GM23248 (cell line): Measurements from ENCODE around the gene C11orf54. TPM values are rescaled to one million over a fixed set of nuclear protein-coding genes. Genes with fewer than 3 reads are reported as not detected.

Experiments used
- DNase-seq: peaks from one replicate; pipeline ENCODE4 v3.0.0-alpha.2; 2015
- H2AFZ ChIP-seq: fragments of 200-600 bp; sonication (generic); 2 replicates; pipeline ENCODE4 v1.6.1; 2016; ENCODE audit warnings: antibody characterized with exemption
- H3F3A ChIP-seq: fragments of 200-600 bp; sonication (generic); 2 replicates; pipeline ENCODE4 v1.6.1; 2016; ENCODE audit warnings: mild to moderate bottlenecking, antibody characterized with exemption, mixed run types; ENCODE audit not compliant: insufficient read depth
- H3K27ac ChIP-seq: fragments of 200-600 bp; sonication (generic); 2 replicates; pipeline ENCODE4 v1.5.1; 2016; ENCODE audit warnings: mild to moderate bottlenecking
- H3K27me3 ChIP-seq: fragments of 200-600 bp; sonication (generic); replicated peaks from 2 replicates; pipeline ENCODE4 v1.6.1; 2016; ENCODE audit warnings: mild to moderate bottlenecking; ENCODE audit not compliant: insufficient read depth
- H3K36me3 ChIP-seq: fragments of 200-600 bp; sonication (generic); 2 replicates; pipeline ENCODE4 v1.6.1; 2016; ENCODE audit warnings: low read depth, mild to moderate bottlenecking
- H3K4me1 ChIP-seq: fragments of 200-600 bp; sonication (generic); 2 replicates; pipeline ENCODE4 v1.6.1; 2016; ENCODE audit warnings: mild to moderate bottlenecking; ENCODE audit not compliant: insufficient read depth
- H3K4me2 ChIP-seq: fragments of 200-600 bp; sonication (generic); one replicate; pipeline ENCODE4 v1.6.1; 2016; ENCODE audit warnings: mild to moderate bottlenecking; ENCODE audit not compliant: unreplicated experiment
- H3K4me3 ChIP-seq: fragments of 200-600 bp; sonication (generic); 2 replicates; pipeline ENCODE4 v1.5.1; 2016; ENCODE audit warnings: mild to moderate bottlenecking
- H3K79me2 ChIP-seq: fragments of 200-600 bp; sonication (generic); 2 replicates; pipeline ENCODE4 v1.6.1; 2016; ENCODE audit warnings: mild to moderate bottlenecking; ENCODE audit not compliant: insufficient read depth
- H3K9ac ChIP-seq: fragments of 200-600 bp; sonication (generic); 2 replicates; pipeline ENCODE4 v1.6.1; 2016; ENCODE audit warnings: mild to moderate bottlenecking
- H3K9me2 ChIP-seq: fragments of 200-600 bp; sonication (generic); 2 replicates; pipeline ENCODE4 v1.6.1; 2016; ENCODE audit warnings: mixed run types, mild to moderate bottlenecking, moderate library complexity; ENCODE audit not compliant: insufficient read depth
- H3K9me3 ChIP-seq: fragments of 200-600 bp; sonication (generic); one replicate; pipeline ENCODE4 v1.6.1; 2017; ENCODE audit warnings: low read depth
- H4K20me1 ChIP-seq: fragments of 200-600 bp; sonication (generic); 2 replicates; pipeline ENCODE4 v1.6.0; 2016; ENCODE audit not compliant: insufficient read depth
- EZH2 ChIP-seq: fragments of 200-600 bp; sonication (generic); IDR thresholded peaks from 2 replicates; pipeline ENCODE4 v1.6.1; 2018; ENCODE audit warnings: antibody characterized with exemption, mild to moderate bottlenecking; ENCODE audit not compliant: insufficient read depth, poor library complexity, severe bottlenecking
- EZH2phosphoT487 ChIP-seq: fragments of 200-600 bp; sonication (generic); IDR thresholded peaks from 2 replicates; pipeline ENCODE4 v1.6.1; 2018; ENCODE audit warnings: antibody characterized with exemption, moderate library complexity, mild to moderate bottlenecking, low read depth; ENCODE audit not compliant: insufficient read depth
- WGBS, 2 experiments: methylation state at CpG; one replicate each; pipeline ENCODE4 v1.1.6; 2015 to 2017; ENCODE audit warnings: low lambda C conversion rate in 2 of 2, low coverage in 1 of 2; ENCODE audit errors: missing lambda C conversion rate in 2 of 2; 5-methylcytosine and 5-hydroxymethylcytosine counted together
- in situ Hi-C: fragments of 300-500 bp; cut with MboI; formaldehyde crosslinking; loops from 2 replicates; pipeline ENCODE4 v1.15.0; 2020
- polyA plus RNA-seq: library from polyadenylated mRNA; unstranded; fragments of >200 nt; fragmentation: Nextera tagmentation; extraction: Ambion mirVana; gene quantifications from 2 replicates; pipeline ENCODE4 v1.2.1, GENCODE V29; 2016
- total RNA-seq: library from RNA; depleted of rRNA; stranded (reverse); fragments of >200 nt; shearing (Covaris generic); gene quantifications from 2 replicates; pipeline ENCODE4 v1.2.3, GENCODE V29; 2014

The C11orf54 gene
- total and polyA plus RNA-seq, 2 experiments from 2014 or later: 13.5 to 13.7 TPM

GRCh38 chr11:93700830-93701229 lies 40.6 kb upstream of the C11orf54 start:
- no peaks in the 10 kb centered on the region for H3K4me1 ChIP-seq
- no peaks in the 10 kb centered on the region for H4K20me1 ChIP-seq
- H3K4me3 ChIP-seq: no peak overlapping the region
- H3K4me2 ChIP-seq: no peak overlapping the region
- no peaks in the 10 kb centered on the region for H3K9me2 ChIP-seq
- DNase-seq: peak; percentile 10
- in situ Hi-C loops: no loop called here
- no peaks in the 10 kb centered on the region for H3F3A ChIP-seq
- no peak overlapping the region for H2AFZ ChIP-seq
- H3K79me2 ChIP-seq: peaks cover 5% of the 10 kb centered on the region; the same call in 1 of the 2 replicates
- WGBS, 2 experiments: 93 to 96% methylated on average over 3 of the region's 3 CpGs
- no peak for TF ChIP-seq EZH2
- TF ChIP-seq EZH2phosphoT487: no peak
- H3K36me3 ChIP-seq: peaks cover 45% of the 10 kb centered on the region
- no peak overlapping the region for H3K27ac ChIP-seq
- no peak overlapping the region for H3K9ac ChIP-seq
- no peaks in the 10 kb centered on the region for H3K9me3 ChIP-seq
- no peaks in the 10 kb centered on the region for H3K27me3 ChIP-seq

GRCh38 chr11:93704237-93704636 lies 37.2 kb upstream of the C11orf54 start:
- no peak overlapping the region for H3K27ac ChIP-seq
- TF ChIP-seq EZH2: no peak
- no peak for TF ChIP-seq EZH2phosphoT487
- no peak overlapping the region for H3K4me3 ChIP-seq
- H3K9me2 ChIP-seq: no peaks in the 10 kb centered on the region
- WGBS, 2 experiments: 97 to 98% methylated on average over 2 of the region's 2 CpGs
- peaks cover 5% of the 10 kb centered on the region; the same call in 1 of the 2 replicates for H3K79me2 ChIP-seq
- no peak overlapping the region for H3K4me2 ChIP-seq
- H3K4me1 ChIP-seq: no peaks in the 10 kb centered on the region
- H3K27me3 ChIP-seq: no peaks in the 10 kb centered on the region
- DNase-seq: no peak
- H2AFZ ChIP-seq: no peak overlapping the region
- no peaks in the 10 kb centered on the region for H3K9me3 ChIP-seq
- H4K20me1 ChIP-seq: no peaks in the 10 kb centered on the region
- no peak overlapping the region for H3K9ac ChIP-seq
- no peaks in the 10 kb centered on the region for H3F3A ChIP-seq
- in situ Hi-C loops: no loop called here
- H3K36me3 ChIP-seq: peaks cover 31% of the 10 kb centered on the region

- no peak overlapping the region for H2AFZ ChIP-seq
- H3K79me2 ChIP-seq: peaks cover 8% of the 10 kb centered on the region; the same call in 1 of the 2 replicates
- in situ Hi-C loops: no loop called here
- peaks cover 43% of the 10 kb centered on the region for H3K36me3 ChIP-seq
- H4K20me1 ChIP-seq: no peaks in the 10 kb centered on the region
- 97 to 100% methylated on average over 1 of the region's 1 CpG for WGBS, 2 experiments
- H3K9me2 ChIP-seq: no peaks in the 10 kb centered on the region
- H3K9ac ChIP-seq: no peak overlapping the region
- no peak for DNase-seq
- no peaks in the 10 kb centered on the region for H3K27me3 ChIP-seq
- H3K4me1 ChIP-seq: no peaks in the 10 kb centered on the region
- no peaks in the 10 kb centered on the region for H3K9me3 ChIP-seq
- H3K27ac ChIP-seq: no peak overlapping the region
- TF ChIP-seq EZH2 (no peak), EZH2phosphoT487 (no peak)
- no peak overlapping the region for H3K4me3 ChIP-seq
- no peak overlapping the region for H3K4me2 ChIP-seq
- H3F3A ChIP-seq: no peaks in the 10 kb centered on the region
Observed at GRCh38 chr11:93710239-93710638, 31.2 kb upstream of the C11orf54 start.

- no peak overlapping the region for H3K4me3 ChIP-seq
- no peaks in the 10 kb centered on the region for H4K20me1 ChIP-seq
- no peak overlapping the region for H3K27ac ChIP-seq
- H3F3A ChIP-seq: no peaks in the 10 kb centered on the region
- no peaks in the 10 kb centered on the region for H3K27me3 ChIP-seq
- no peak for TF ChIP-seq EZH2phosphoT487
- TF ChIP-seq EZH2: no peak
- no peak overlapping the region for H2AFZ ChIP-seq
- no peak overlapping the region for H3K9ac ChIP-seq
- peaks cover 8% of the 10 kb centered on the region for H3K79me2 ChIP-seq
- no peaks in the 10 kb centered on the region for H3K4me1 ChIP-seq
- in situ Hi-C loops: no loop called here
- H3K4me2 ChIP-seq: no peak overlapping the region
- no peaks in the 10 kb centered on the region for H3K9me3 ChIP-seq
- peaks cover 44% of the 10 kb centered on the region for H3K36me3 ChIP-seq
- H3K9me2 ChIP-seq: no peaks in the 10 kb centered on the region
- no peak for DNase-seq
Observed at GRCh38 chr11:93712678-93713077, 28.8 kb upstream of the C11orf54 start.

- Histone ChIP-seq H3K27me3 (no peaks in the 10 kb centered on the region), H3K9me2 (no peaks in the 10 kb centered on the region), H3K79me2 (peaks cover 8% of the 10 kb centered on the region), H2AFZ (no peak overlapping the region), H3K9ac (no peak overlapping the region), H3K4me3 (no peak overlapping the region), H3K4me2 (no peak overlapping the region), H3K4me1 (no peaks in the 10 kb centered on the region), H3K36me3 (peaks cover 13% of the 10 kb centered on the region; the same call in 1 of the 2 replicates), H4K20me1 (no peaks in the 10 kb centered on the region), H3F3A (peaks cover 3% of the 10 kb centered on the region; the same call in 1 of the 2 replicates), H3K27ac (no peak overlapping the region), H3K9me3 (no peaks in the 10 kb centered on the region)
- 96 to 98% methylated on average over 4 of the region's 4 CpGs for WGBS, 2 experiments
- TF ChIP-seq EZH2phosphoT487: no peak
- DNase-seq: no peak
- in situ Hi-C loops: no loop called here
Observed at GRCh38 chr11:93715797-93716396, 25.6 kb upstream of the C11orf54 start.
